Naive thymus-derived CD4-positive, alpha-beta T cell (primary cell): Measurements from ENCODE around the gene TDG. TPM values are rescaled to one million over a fixed set of nuclear protein-coding genes. Genes with fewer than 3 reads are reported as not detected.
A peak's percentile ranks its signal among the peaks of the same experiment; 100 is the strongest.

ENCODE experiments used
- ATAC-seq: fragments of 150-1000 bp; cut with Tn5 transposase; 2 replicates; pipeline ENCODE4 v1.10.0; 2021; ENCODE audit warnings: mild to moderate bottlenecking, moderate library complexity
- CTCF ChIA-PET: fragments of 350-600 bp; sonication (Branson Sonifier 250); formaldehyde crosslinking; loops from one replicate; lab custom pipeline; 2021; ENCODE audit warnings: antibody characterized with exemption; lab: Charles Lee
- POLR2A ChIA-PET: fragments of 350-600 bp; sonication (Branson Sonifier 250); formaldehyde crosslinking; loops from one replicate; lab custom pipeline; 2021; ENCODE audit warnings: antibody characterized with exemption, inconsistent platforms; lab: Charles Lee
- DNase-seq, 9 donors: peaks; one replicate each; pipeline versions ENCODE4 v3.0.0 to v3.0.0-alpha.2; 2020 to 2022; ENCODE audit warnings: mixed read lengths in 1 of 9
- H3K27ac ChIP-seq: one replicate; pipeline ENCODE4 v1.7.0; 2013; ENCODE audit warnings: mild to moderate bottlenecking, low read depth, low read length, moderate library complexity
- H3K27me3 ChIP-seq, 2 donors: one replicate each; pipeline ENCODE4 v1.7.0; 2013; ENCODE audit warnings: low read length in 2 of 2, mild to moderate bottlenecking in 2 of 2, moderate library complexity in 2 of 2; ENCODE audit not compliant: control insufficient read depth in 2 of 2, insufficient read depth in 2 of 2
- H3K36me3 ChIP-seq, 3 experiments: 1 replicate in 2 of 3; 2 replicates in 1 of 3; pipeline ENCODE4 v1.7.0; 2013; ENCODE audit warnings: low read length in 3 of 3, mild to moderate bottlenecking in 3 of 3, moderate library complexity in 1 of 3; ENCODE audit not compliant: insufficient read depth in 3 of 3, control insufficient read depth in 2 of 3
- H3K4me1 ChIP-seq, 2 donors: one replicate each; pipeline ENCODE4 v1.7.0; 2013; ENCODE audit warnings: low read length in 2 of 2, mild to moderate bottlenecking in 2 of 2, moderate library complexity in 1 of 2; ENCODE audit not compliant: control insufficient read depth in 2 of 2, insufficient read depth in 2 of 2
- H3K4me3 ChIP-seq: 2 replicates; pipeline ENCODE4 v1.7.0; 2013; ENCODE audit warnings: mild to moderate bottlenecking, low read length
- H3K9me3 ChIP-seq, 3 experiments: 1 replicate in 2 of 3; 2 replicates in 1 of 3; pipeline ENCODE4 v1.7.0; 2013; ENCODE audit warnings: low read length in 3 of 3; ENCODE audit not compliant: control insufficient read depth in 2 of 3
- H3K27ac Mint-ChIP-seq, 9 donors: one replicate each; pipeline ENCODE4 v1.8.0; 2020 to 2022; ENCODE audit warnings: mixed read lengths in 9 of 9, mild to moderate bottlenecking in 8 of 9, moderate library complexity in 5 of 9, inconsistent platforms in 2 of 9
- H3K27me3 Mint-ChIP-seq, 5 donors: one replicate each; pipeline ENCODE4 v1.8.0; 2021 to 2022; ENCODE audit warnings: mixed read lengths in 5 of 5, mild to moderate bottlenecking in 1 of 5
- H3K36me3 Mint-ChIP-seq, 5 donors: one replicate each; pipeline ENCODE4 v1.8.0; 2020 to 2022; ENCODE audit warnings: mixed read lengths in 5 of 5, mild to moderate bottlenecking in 3 of 5, inconsistent platforms in 1 of 5
- H3K4me1 Mint-ChIP-seq, 7 donors: one replicate each; pipeline ENCODE4 v1.8.0; 2020 to 2022; ENCODE audit warnings: mixed read lengths in 7 of 7, mild to moderate bottlenecking in 3 of 7, inconsistent platforms in 1 of 7
- H3K4me3 Mint-ChIP-seq, 10 donors: one replicate each; pipeline ENCODE4 v1.8.0; 2020 to 2022; ENCODE audit warnings: mild to moderate bottlenecking in 10 of 10, mixed read lengths in 10 of 10, moderate library complexity in 6 of 10, inconsistent platforms in 2 of 10
- H3K9me3 Mint-ChIP-seq, 11 donors: one replicate each; pipeline ENCODE4 v1.8.0; 2020 to 2022; ENCODE audit warnings: mixed read lengths in 11 of 11, mild to moderate bottlenecking in 4 of 11, inconsistent platforms in 1 of 11, moderate library complexity in 1 of 11
- intact Hi-C, 2 donors: fragments of 100-400 bp; cut with micrococcal nuclease; formaldehyde crosslinking; loops; one replicate each; pipeline ENCODE4 v1.15.1; 2023
- polyA plus RNA-seq, 2 donors: library from polyadenylated mRNA; unstranded; fragments of 300-500 nt; fragmentation: Illumina TruSeq; gene quantifications; one replicate each; pipeline ENCODE4 v1.2.3, GENCODE V29; 2021
- total RNA-seq, 6 experiments: library from RNA in 5 of 6; stranded (reverse) in 5 of 6; gene quantifications; 1 replicate in 5 of 6; 2 replicates in 1 of 6; pipeline ENCODE4 v1.2.3 and lab custom pipeline; 2021 to 2026

Gene TDG
- total and polyA plus RNA-seq, 7 experiments from 2014 or later = 15.4 to 43.0 (median 23.7) TPM

DNA sequence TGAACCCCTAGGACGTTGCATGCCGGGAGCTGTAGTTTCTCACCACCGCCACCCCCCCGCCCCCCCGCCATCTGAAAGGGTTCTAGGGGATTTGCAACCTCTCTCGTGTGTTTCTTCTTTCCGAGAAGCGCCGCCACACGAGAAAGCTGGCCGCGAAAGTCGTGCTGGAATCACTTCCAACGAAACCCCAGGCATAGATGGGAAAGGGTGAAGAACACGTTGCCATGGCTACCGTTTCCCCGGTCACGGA is 36.0 kb upstream of the TDG start:
- peak overlapping the region; percentile 97 to 100 (median 100) for H3K27ac Mint-ChIP-seq
- Histone ChIP-seq H3K27me3 (no peaks in the 10 kb centered on the region), H3K36me3 (peaks cover 5 to 24% (median 20%) of the 10 kb centered on the region in 3 experiments), H3K27ac (peak overlapping the region; percentile 100), H3K4me3 (peak overlapping the region; percentile 76), H3K4me1 (peaks cover 33 to 44% of the 10 kb centered on the region in 2 donors), H3K9me3 (no peaks in the 10 kb centered on the region)
- CTCF ChIA-PET = interaction anchor here (0.9 to 3.3 kb wide), 6 partner anchors 11 to 180 kb away, joined by 3 to 18 read pairs (median 8); partner anchors contain the start of gene TDG
- POLR2A ChIA-PET = interaction anchor here (0.6 to 5.7 kb wide), 33 partner anchors 8 to 1306 kb away, joined by 3 to 149 read pairs (median 8); partner anchors contain the start of genes APPL2, EID3, HCFC2 and NFYB
- peak in 1 of 9 donors; percentile 89 for DNase-seq
- H3K9me3 Mint-ChIP-seq = peaks cover 0 to 6% (median 0%) of the 10 kb centered on the region in 11 donors
- H3K27me3 Mint-ChIP-seq = peaks cover 0 to 4% (median 0%) of the 10 kb centered on the region in 5 donors
- peaks cover 37 to 67% (median 48%) of the 10 kb centered on the region in 7 donors for H3K4me1 Mint-ChIP-seq
- intact Hi-C loops = loop anchor here (1.0 to 10.0 kb wide), 17 partner anchors 28 to 1867 kb away; partner anchors contain the start of genes APPL2 (in 2 of the 2), HCFC2 (in 2 of the 2), NFYB (in 2 of the 2) and NT5DC3 (in 2 of the 2)
- H3K36me3 Mint-ChIP-seq = peaks cover 14 to 30% (median 21%) of the 10 kb centered on the region in 5 donors
- peak overlapping the region; percentile 84 to 99 (median 92) for H3K4me3 Mint-ChIP-seq
- no peak for ATAC-seq

DNA sequence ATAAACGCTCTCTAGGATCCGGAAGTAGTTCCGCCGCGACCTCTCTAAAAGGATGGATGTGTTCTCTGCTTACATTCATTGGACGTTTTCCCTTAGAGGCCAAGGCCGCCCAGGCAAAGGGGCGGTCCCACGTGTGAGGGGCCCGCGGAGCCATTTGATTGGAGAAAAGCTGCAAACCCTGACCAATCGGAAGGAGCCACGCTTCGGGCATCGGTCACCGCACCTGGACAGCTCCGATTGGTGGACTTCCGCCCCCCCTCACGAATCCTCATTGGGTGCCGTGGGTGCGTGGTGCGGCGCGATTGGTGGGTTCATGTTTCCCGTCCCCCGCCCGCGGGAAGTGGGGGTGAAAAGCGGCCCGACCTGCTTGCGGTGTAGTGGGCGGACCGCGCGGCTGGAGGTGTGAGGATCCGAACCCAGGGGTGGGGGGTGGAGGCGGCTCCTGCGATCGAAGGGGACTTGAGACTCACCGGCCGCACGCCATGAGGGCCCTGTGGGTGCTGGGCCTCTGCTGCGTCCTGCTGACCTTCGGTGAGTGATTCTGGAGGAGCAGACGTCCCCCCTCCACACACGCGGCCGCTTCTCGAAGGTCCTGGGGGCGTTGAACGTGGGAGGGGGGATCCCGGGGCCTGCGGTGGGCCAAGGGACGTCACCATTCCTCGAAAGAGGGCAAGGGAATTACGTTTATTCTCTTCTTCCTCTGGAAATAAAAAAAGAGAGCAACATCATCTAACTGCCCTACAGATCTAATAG is 35.5 kb upstream of the TDG start, which contains the start of gene HSP90B1:
TSS of gene HSP90B1 (plus strand) at position 377 of the 753 bp plus-strand sequence. CDS start at position 483, 106 bp downstream.
- peaks cover 14 to 35% (median 21%) of the 10 kb centered on the region in 5 donors for H3K36me3 Mint-ChIP-seq
- H3K4me1 ChIP-seq = peaks cover 36 to 45% of the 10 kb centered on the region in 2 donors

DNA sequence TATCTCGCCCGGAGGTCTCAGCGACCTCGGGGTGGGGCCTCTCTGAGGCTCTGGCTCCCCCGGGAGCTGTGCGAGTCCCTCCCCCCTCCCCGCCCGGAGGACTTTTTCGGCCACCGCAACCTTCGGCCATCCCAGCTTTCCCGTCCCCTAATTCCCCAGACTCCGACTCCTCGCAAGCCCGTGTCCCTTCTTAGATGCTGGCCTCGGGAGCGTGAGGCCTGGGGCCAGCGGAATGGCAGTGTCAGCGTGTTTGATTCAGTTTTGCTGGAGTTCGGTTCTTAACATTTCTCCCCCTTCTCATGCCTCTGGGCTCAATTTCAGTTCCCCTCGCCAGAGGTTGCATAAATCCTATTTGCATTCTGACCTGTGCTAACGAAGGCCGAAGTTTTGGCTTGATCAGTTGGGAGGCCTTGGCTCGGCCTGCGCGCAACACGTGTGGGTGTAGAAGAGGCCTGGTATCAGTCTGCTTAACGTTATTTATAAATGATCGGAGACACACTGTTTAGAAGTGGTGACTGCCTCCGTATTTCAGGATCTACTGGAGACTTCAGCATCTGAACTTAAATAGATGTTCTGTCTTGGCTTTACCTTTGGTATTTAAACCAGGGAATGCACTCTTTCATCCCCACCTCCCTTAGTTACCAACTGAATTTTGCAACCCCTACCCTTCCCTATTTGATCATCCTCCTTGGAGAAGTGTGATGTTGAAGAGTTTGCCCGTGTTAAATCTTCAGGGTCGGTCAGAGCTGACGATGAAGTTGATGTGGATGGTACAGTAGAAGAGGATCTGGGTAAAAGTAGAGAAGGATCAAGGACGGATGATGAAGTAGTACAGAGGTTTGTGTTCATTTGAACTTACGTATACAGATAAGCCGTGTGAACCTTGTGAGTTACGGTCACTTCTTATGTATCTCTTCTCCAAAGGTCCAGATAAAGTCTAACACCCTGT is 34.6 kb upstream of the TDG start:
- Mint-ChIP-seq H3K4me3 (peak overlapping the region; percentile 84 to 99 (median 92)), H3K4me1 (peaks cover 48 to 72% (median 62%) of the 10 kb centered on the region in 7 donors), H3K27me3 (peaks cover 0 to 4% (median 0%) of the 10 kb centered on the region in 5 donors), H3K9me3 (peaks cover 0 to 6% (median 0%) of the 10 kb centered on the region in 11 donors), H3K36me3 (peaks cover 14 to 42% (median 27%) of the 10 kb centered on the region in 5 donors), H3K27ac (peak overlapping the region; percentile 97 to 100 (median 100))
- Histone ChIP-seq H3K36me3 (peaks cover 7 to 38% (median 27%) of the 10 kb centered on the region in 3 experiments), H3K9me3 (no peaks in the 10 kb centered on the region), H3K27me3 (no peaks in the 10 kb centered on the region), H3K4me3 (peak overlapping the region; percentile 76), H3K4me1 (peaks cover 37 to 52% of the 10 kb centered on the region in 2 donors), H3K27ac (peak overlapping the region; percentile 96)
- intact Hi-C loops = loop anchor here (1.0 to 10.0 kb wide), 11 partner anchors 26 to 1868 kb away; partner anchors contain the start of genes APPL2 (in 2 of the 2), HCFC2 (in 2 of the 2), NFYB (in 1 of the 2) and NT5DC3 (in 1 of the 2)
- DNase-seq = peak in 6 of 9 donors; percentile 3 to 43 (median 14)
- ChIA-PET POLR2A (interaction anchor here (0.7 to 5.7 kb wide), 11 partner anchors 18 to 207 kb away, joined by 3 to 149 read pairs (median 14); partner anchors contain the start of genes NFYB and TDG), CTCF (interaction anchor here (0.7 to 1.3 kb wide), 2 partner anchors 10 to 34 kb away, joined by 3 to 4 read pairs; no protein-coding TSS in a partner anchor)
- ATAC-seq = no peak

More for the DNA sequence above, 35.5 kb upstream of the TDG start, which contains the start of gene HSP90B1:
- intact Hi-C loops = loop anchor here (1.0 to 10.0 kb wide), 10 partner anchors 27 to 1867 kb away; partner anchors contain the start of genes APPL2 (in 2 of the 2), HCFC2 (in 2 of the 2), NFYB (in 1 of the 2) and NT5DC3 (in 1 of the 2)
- no peaks in the 10 kb centered on the region for H3K27me3 ChIP-seq
- ChIA-PET CTCF (interaction anchor here (0.7 to 3.3 kb wide), 7 partner anchors 10 to 179 kb away, joined by 3 to 18 read pairs (median 8); partner anchors contain the start of gene TDG), POLR2A (interaction anchor here (0.6 to 5.7 kb wide), 35 partner anchors 8 to 1306 kb away, joined by 3 to 149 read pairs (median 7); partner anchors contain the start of genes APPL2, EID3, HCFC2 and NFYB)
- Mint-ChIP-seq H3K4me1 (peaks cover 42 to 67% (median 53%) of the 10 kb centered on the region in 7 donors), H3K9me3 (peaks cover 0 to 6% (median 0%) of the 10 kb centered on the region in 11 donors), H3K27ac (peak within 1 kb of the TSS; percentile 97 to 100 (median 100)), H3K27me3 (peaks cover 0 to 4% (median 0%) of the 10 kb centered on the region in 5 donors), H3K4me3 (peak within 1 kb of the TSS; percentile 84 to 99 (median 92))
- DNase-seq (peak; percentile 95 to 100 (median 99)), ATAC-seq (peak; percentile 84)
- no peaks in the 10 kb centered on the region for H3K9me3 ChIP-seq
- H3K4me3 ChIP-seq = peak within 1 kb of the TSS; percentile 76
- peak within 1 kb of the TSS; percentile 100 for H3K27ac ChIP-seq
- H3K36me3 ChIP-seq = peaks cover 5 to 29% (median 20%) of the 10 kb centered on the region in 3 experiments

DNA sequence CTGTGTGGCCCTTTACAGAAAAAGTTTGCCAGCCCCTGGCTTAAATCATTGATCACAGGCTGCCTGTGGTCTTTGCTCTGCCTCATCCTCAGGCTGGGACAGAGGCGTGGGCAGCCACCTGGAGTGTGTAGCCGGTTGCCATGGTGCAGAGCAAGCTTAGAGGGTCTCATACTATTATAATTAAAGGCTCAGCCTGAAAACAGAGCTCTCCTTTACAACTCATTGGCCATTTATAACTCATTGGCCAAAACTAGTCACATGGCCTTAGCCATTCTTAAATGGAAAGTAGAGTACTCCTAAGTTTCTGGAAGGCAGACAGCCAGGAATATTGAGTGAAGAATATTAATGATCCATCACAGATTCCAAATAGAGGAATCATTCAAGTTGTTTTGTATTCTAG is 32.4 kb upstream of the TDG start:
- peaks cover 0 to 6% (median 0%) of the 10 kb centered on the region in 11 donors for H3K9me3 Mint-ChIP-seq
- peak overlapping the region in 4 of 10 donors; percentile 35 to 92 (median 84) for H3K4me3 Mint-ChIP-seq
- CTCF ChIA-PET = no interaction called here

DNA sequence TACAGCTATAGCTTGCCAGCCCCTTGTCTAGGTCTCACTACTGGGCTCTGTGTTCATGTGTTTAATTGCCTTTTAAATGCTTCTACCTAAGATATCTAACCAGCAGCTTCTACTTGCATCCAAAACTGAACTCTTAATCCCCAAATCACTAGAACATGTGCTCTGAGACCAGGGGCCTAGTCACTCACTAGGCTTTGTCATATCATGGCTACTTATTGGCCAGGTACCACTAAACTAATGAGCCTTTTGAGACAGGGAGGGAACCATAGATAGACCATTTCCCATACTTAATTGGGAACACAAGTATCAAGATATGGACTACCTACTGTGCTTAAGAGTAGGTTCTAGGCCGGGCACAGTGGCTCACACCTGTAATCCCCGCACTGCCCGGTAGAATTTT is 29.0 kb upstream of the TDG start:
- H3K27ac ChIP-seq = peak overlapping the region; percentile 22
- no peaks in the 10 kb centered on the region for H3K27me3 ChIP-seq
- Mint-ChIP-seq H3K27me3 (no peaks in the 10 kb centered on the region), H3K27ac (peak overlapping the region in 4 of 9 donors; percentile 49 to 65 (median 54)), H3K4me1 (peaks cover 29 to 61% (median 53%) of the 10 kb centered on the region in 7 donors), H3K36me3 (peaks cover 22 to 63% (median 50%) of the 10 kb centered on the region in 5 donors), H3K9me3 (no peaks in the 10 kb centered on the region), H3K4me3 (peak overlapping the region in 2 of 10 donors; percentile 2 to 20)
- ChIA-PET CTCF (interaction anchor here (1.8 kb wide), 1 partner anchor 172 kb away, joined by 8 read pairs; no protein-coding TSS in a partner anchor), POLR2A (interaction anchor here (1.0 to 4.8 kb wide), 5 partner anchors 8 to 34 kb away, joined by 4 to 27 read pairs (median 5); partner anchors contain the start of gene TDG)
- peaks cover 26 to 31% of the 10 kb centered on the region in 2 donors for H3K4me1 ChIP-seq
- no peak overlapping the region for H3K4me3 ChIP-seq
- H3K9me3 ChIP-seq = no peaks in the 10 kb centered on the region
- intact Hi-C loops = loop anchor here (10.0 kb wide), 1 partner anchor 1298 kb away; the partner anchor contains the start of gene APPL2 (in 2 of the 2)
- peaks cover 48 to 94% (median 63%) of the 10 kb centered on the region in 3 experiments for H3K36me3 ChIP-seq
- DNase-seq (no peak), ATAC-seq (no peak)

More for the DNA sequence above, 32.4 kb upstream of the TDG start:
- no peak for ATAC-seq
- no peak overlapping the region for H3K4me3 ChIP-seq
- intact Hi-C loops = loop anchor here (10.0 kb wide), 1 partner anchor 1302 kb away; the partner anchor contains the start of gene APPL2 (in 2 of the 2)
- peaks cover 45 to 68% (median 58%) of the 10 kb centered on the region in 7 donors for H3K4me1 Mint-ChIP-seq
- POLR2A ChIA-PET = no interaction called here
- peak overlapping the region in 2 of 9 donors; percentile 100 for H3K27ac Mint-ChIP-seq
- H3K36me3 ChIP-seq = peaks cover 17 to 60% (median 37%) of the 10 kb centered on the region in 3 experiments
- peaks cover 0 to 4% (median 0%) of the 10 kb centered on the region in 5 donors for H3K27me3 Mint-ChIP-seq
- H3K4me1 ChIP-seq = peaks cover 30 to 42% of the 10 kb centered on the region in 2 donors
- H3K27ac ChIP-seq = peak overlapping the region; percentile 96
- no peak for DNase-seq
- no peaks in the 10 kb centered on the region for H3K9me3 ChIP-seq
- H3K27me3 ChIP-seq = no peaks in the 10 kb centered on the region
- peaks cover 17 to 53% (median 30%) of the 10 kb centered on the region in 5 donors for H3K36me3 Mint-ChIP-seq
